Neural progenitor cell (in vitro differentiated cells): ENCODE data around the gene BRAT1. TPM values are rescaled to one million over a fixed set of nuclear protein-coding genes. Genes with fewer than 3 reads are reported as not detected.

Source experiments
- DNase-seq: peaks from one replicate; pipeline ENCODE4 v3.0.0-alpha.2; 2016; ENCODE audit warnings: low spot score
- H2AFZ ChIP-seq: fragments of 200-600 bp; sonication (generic); replicated peaks from 2 replicates; pipeline ENCODE4 v1.6.1; 2016; ENCODE audit warnings: antibody characterized with exemption
- H3F3A ChIP-seq: fragments of 200-600 bp; sonication (generic); 2 replicates; pipeline ENCODE4 v1.6.1; 2016; ENCODE audit warnings: antibody characterized with exemption, low read depth
- H3K27ac ChIP-seq: fragments of 200-600 bp; sonication (generic); 2 replicates; pipeline ENCODE4 v1.5.1; 2016; ENCODE audit warnings: mild to moderate bottlenecking
- H3K27me3 ChIP-seq: fragments of 200-600 bp; sonication (generic); 2 replicates; pipeline ENCODE4 v1.6.1; 2016; ENCODE audit warnings: mild to moderate bottlenecking, moderate library complexity
- H3K36me3 ChIP-seq: fragments of 200-600 bp; sonication (generic); 2 replicates; pipeline ENCODE4 v1.5.1; 2016
- H3K4me1 ChIP-seq: fragments of 200-600 bp; sonication (generic); 2 replicates; pipeline ENCODE4 v1.6.1; 2016; ENCODE audit warnings: mixed run types
- H3K4me2 ChIP-seq: fragments of 200-600 bp; sonication (generic); 2 replicates; pipeline ENCODE4 v1.6.1; 2016
- H3K4me3 ChIP-seq: fragments of 200-600 bp; sonication (generic); 2 replicates; pipeline ENCODE4 v1.5.1; 2016
- H3K79me2 ChIP-seq: fragments of 200-600 bp; sonication (generic); 2 replicates; pipeline ENCODE4 v1.6.1; 2016; ENCODE audit warnings: low read depth
- H3K9ac ChIP-seq: fragments of 200-600 bp; sonication (generic); 2 replicates; pipeline ENCODE4 v1.6.1; 2016
- H3K9me3 ChIP-seq: fragments of 200-600 bp; sonication (generic); 2 replicates; pipeline ENCODE4 v1.5.1; 2016; ENCODE audit warnings: low read depth
- H4K20me1 ChIP-seq: fragments of 200-600 bp; sonication (generic); 2 replicates; pipeline ENCODE4 v1.6.1; 2016; ENCODE audit warnings: low read depth
- H3K27ac Mint-ChIP-seq: 3 replicates; pipeline ENCODE4 v1.8.0; 2021; ENCODE audit warnings: mixed read lengths
- H3K27me3 Mint-ChIP-seq: 2 replicates; pipeline ENCODE4 v1.8.0; 2022; ENCODE audit warnings: low read depth, mild to moderate bottlenecking, inconsistent platforms, moderate library complexity, mixed read lengths; ENCODE audit not compliant: insufficient read depth
- H3K36me3 Mint-ChIP-seq: 3 replicates; pipeline ENCODE4 v1.8.0; 2021; ENCODE audit warnings: mixed read lengths
- H3K4me1 Mint-ChIP-seq: 3 replicates; pipeline ENCODE4 v1.8.0; 2021; ENCODE audit warnings: mixed read lengths
- H3K4me3 Mint-ChIP-seq: 3 replicates; pipeline ENCODE4 v1.8.0; 2021; ENCODE audit warnings: mild to moderate bottlenecking, moderate library complexity, mixed read lengths
- H3K9me3 Mint-ChIP-seq: 3 replicates; pipeline ENCODE4 v1.8.0; 2020; ENCODE audit warnings: mixed read lengths
- CTCF ChIP-seq: fragments of 200-600 bp; sonication (generic); IDR thresholded peaks from 2 replicates; pipeline ENCODE4 v1.5.1; 2017; ENCODE audit warnings: antibody characterized with exemption, mild to moderate bottlenecking
- EZH2 ChIP-seq: fragments of 200-600 bp; sonication (generic); IDR thresholded peaks from 2 replicates; pipeline ENCODE4 v1.6.1; 2017; ENCODE audit warnings: antibody characterized with exemption, mild to moderate bottlenecking, moderate library complexity
- EZH2phosphoT487 ChIP-seq: fragments of 200-600 bp; sonication (generic); IDR thresholded peaks from 2 replicates; pipeline ENCODE4 v1.6.1; 2017; ENCODE audit warnings: antibody characterized with exemption
- total RNA-seq: library from RNA; depleted of rRNA; stranded (reverse); fragments of >200 nt; gene quantifications from 2 replicates; pipeline ENCODE4 v1.2.3, GENCODE V29; 2015; ENCODE audit warnings: low replicate concordance

The BRAT1 gene
- total RNA-seq, 1 donor from 2014 or later: 9.3 TPM

- Histone ChIP-seq H2AFZ (no peak overlapping the region), H3F3A (peaks cover 64% of the 10 kb centered on the region), H4K20me1 (peaks cover 58% of the 10 kb centered on the region), H3K27ac (no peak overlapping the region), H3K9me3 (no peaks in the 10 kb centered on the region), H3K36me3 (no peaks in the 10 kb centered on the region), H3K4me1 (peaks cover 67% of the 10 kb centered on the region), H3K27me3 (peaks cover 10% of the 10 kb centered on the region), H3K79me2 (peaks cover 56% of the 10 kb centered on the region), H3K9ac (peak overlapping the region; percentile 43), H3K4me2 (peak overlapping the region; percentile 90), H3K4me3 (peak overlapping the region; percentile 74)
- H3K27ac Mint-ChIP-seq: peak overlapping the region; percentile 69
- peak overlapping the region; percentile 96 for H3K4me3 Mint-ChIP-seq
- H3K36me3 Mint-ChIP-seq: peaks cover 4% of the 10 kb centered on the region
- H3K4me1 Mint-ChIP-seq: peaks cover 54% of the 10 kb centered on the region
- no peak for TF ChIP-seq CTCF
- no peak for TF ChIP-seq EZH2
- TF ChIP-seq EZH2phosphoT487: no peak
- DNase-seq: no peak
- H3K9me3 Mint-ChIP-seq: no peaks in the 10 kb centered on the region
- peaks cover 13% of the 10 kb centered on the region for H3K27me3 Mint-ChIP-seq
These were observed 34.5 kb downstream of the BRAT1 start for GRCh38 chr7:2520761-2521290.

- DNase-seq: peak; percentile 61
- Mint-ChIP-seq H3K4me1 (peaks cover 51% of the 10 kb centered on the region), H3K36me3 (peaks cover 2% of the 10 kb centered on the region), H3K27me3 (peaks cover 13% of the 10 kb centered on the region), H3K4me3 (peak overlapping the region; percentile 96), H3K27ac (peak overlapping the region; percentile 69), H3K9me3 (no peaks in the 10 kb centered on the region)
- Histone ChIP-seq H3K36me3 (no peaks in the 10 kb centered on the region), H3K4me3 (peak overlapping the region; percentile 74), H2AFZ (no peak overlapping the region), H3K27ac (no peak overlapping the region), H3K27me3 (peaks cover 10% of the 10 kb centered on the region), H3K9me3 (no peaks in the 10 kb centered on the region), H3F3A (peaks cover 59% of the 10 kb centered on the region), H3K9ac (peak overlapping the region; percentile 43), H3K4me1 (peaks cover 61% of the 10 kb centered on the region), H4K20me1 (peaks cover 52% of the 10 kb centered on the region), H3K4me2 (peak overlapping the region; percentile 90), H3K79me2 (peaks cover 50% of the 10 kb centered on the region)
- TF ChIP-seq EZH2 (no peak), CTCF (peak; percentile 15), EZH2phosphoT487 (no peak)
These were observed 35.1 kb downstream of the BRAT1 start for GRCh38 chr7:2520131-2520760.

DNA sequence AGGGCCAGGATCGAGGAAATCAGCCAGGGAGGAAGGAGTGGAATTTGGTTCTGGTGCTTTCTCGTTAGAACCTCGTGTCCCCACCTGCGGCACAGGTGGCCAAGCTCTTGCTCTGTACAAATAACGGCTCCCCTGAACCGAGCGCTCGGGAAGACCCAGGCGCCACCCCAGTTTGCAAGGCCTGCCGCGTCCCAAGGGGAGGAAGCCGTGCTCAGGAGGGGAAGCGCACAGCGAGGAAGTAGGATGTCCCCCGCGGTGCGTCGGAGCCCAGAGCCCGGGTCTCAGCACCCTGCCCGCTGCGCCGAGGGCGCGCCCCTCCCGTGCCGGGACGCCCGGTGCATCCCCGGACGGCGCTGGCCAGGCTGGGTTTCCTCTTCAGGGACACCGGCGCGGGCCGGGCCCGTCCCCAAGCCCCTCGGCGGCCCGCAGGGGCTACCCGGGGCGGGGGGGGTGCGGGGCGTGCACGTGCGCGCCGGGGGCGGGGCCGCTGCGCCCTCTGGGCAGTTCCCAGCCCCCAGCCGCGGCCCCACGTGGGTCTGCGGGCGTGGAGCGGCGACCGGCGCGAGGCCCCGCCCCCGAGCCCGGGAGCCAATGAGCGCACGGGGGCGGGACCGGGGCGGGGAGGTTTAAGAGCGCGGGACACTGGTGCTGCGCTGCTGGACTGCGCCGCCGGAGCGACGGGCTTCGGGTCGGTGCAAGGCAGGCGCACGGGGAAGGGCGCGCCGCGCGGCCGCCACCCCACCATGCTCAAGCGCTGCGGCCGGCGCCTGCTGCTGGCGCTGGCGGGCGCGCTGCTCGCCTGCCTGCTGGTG is 36.0 kb downstream of the BRAT1 start, which contains the start of gene LFNG:
Gene LFNG (plus strand): TSS at position 656 of the 812 bp plus-strand sequence. CDS start 88 bp downstream, at position 744.
- no peak within 1 kb of the TSS for H2AFZ ChIP-seq
- peak; percentile 97 for DNase-seq
- H3K4me1 ChIP-seq: peaks cover 53% of the 10 kb centered on the region
- Mint-ChIP-seq H3K27me3 (peaks cover 13% of the 10 kb centered on the region), H3K27ac (peak within 1 kb of the TSS; percentile 69), H3K9me3 (no peaks in the 10 kb centered on the region), H3K4me3 (peak within 1 kb of the TSS; percentile 96), H3K36me3 (peaks cover 2% of the 10 kb centered on the region), H3K4me1 (peaks cover 51% of the 10 kb centered on the region)
- H3K79me2 ChIP-seq: peaks cover 41% of the 10 kb centered on the region
- H3K4me2 ChIP-seq: peak within 1 kb of the TSS; percentile 93
- peak within 1 kb of the TSS; percentile 43 for H3K9ac ChIP-seq
- no peak within 1 kb of the TSS for H3K27ac ChIP-seq
- no peaks in the 10 kb centered on the region for H3K9me3 ChIP-seq
- H4K20me1 ChIP-seq: peaks cover 43% of the 10 kb centered on the region
- no peaks in the 10 kb centered on the region for H3K36me3 ChIP-seq
- peak within 1 kb of the TSS; percentile 74 for H3K4me3 ChIP-seq
- peaks cover 10% of the 10 kb centered on the region for H3K27me3 ChIP-seq
- peaks cover 51% of the 10 kb centered on the region for H3F3A ChIP-seq
- no peak for TF ChIP-seq CTCF
- no peak for TF ChIP-seq EZH2
- TF ChIP-seq EZH2phosphoT487: no peak
